SK-N-SH (cell line): Measurements from ENCODE around the gene TUBB2B.

Experiments
- GABPA ChIP-seq: IDR thresholded peaks from 2 replicates; pipeline ENCODE4 v1.4.0; 2012; ENCODE audit warnings: low read depth, mild to moderate bottlenecking
- TF ChIP-seq, protein P1 (sequence below): IDR thresholded peaks from 2 replicates; pipeline ENCODE4 v1.4.0; 2012; ENCODE audit warnings: low read depth

DNA sequence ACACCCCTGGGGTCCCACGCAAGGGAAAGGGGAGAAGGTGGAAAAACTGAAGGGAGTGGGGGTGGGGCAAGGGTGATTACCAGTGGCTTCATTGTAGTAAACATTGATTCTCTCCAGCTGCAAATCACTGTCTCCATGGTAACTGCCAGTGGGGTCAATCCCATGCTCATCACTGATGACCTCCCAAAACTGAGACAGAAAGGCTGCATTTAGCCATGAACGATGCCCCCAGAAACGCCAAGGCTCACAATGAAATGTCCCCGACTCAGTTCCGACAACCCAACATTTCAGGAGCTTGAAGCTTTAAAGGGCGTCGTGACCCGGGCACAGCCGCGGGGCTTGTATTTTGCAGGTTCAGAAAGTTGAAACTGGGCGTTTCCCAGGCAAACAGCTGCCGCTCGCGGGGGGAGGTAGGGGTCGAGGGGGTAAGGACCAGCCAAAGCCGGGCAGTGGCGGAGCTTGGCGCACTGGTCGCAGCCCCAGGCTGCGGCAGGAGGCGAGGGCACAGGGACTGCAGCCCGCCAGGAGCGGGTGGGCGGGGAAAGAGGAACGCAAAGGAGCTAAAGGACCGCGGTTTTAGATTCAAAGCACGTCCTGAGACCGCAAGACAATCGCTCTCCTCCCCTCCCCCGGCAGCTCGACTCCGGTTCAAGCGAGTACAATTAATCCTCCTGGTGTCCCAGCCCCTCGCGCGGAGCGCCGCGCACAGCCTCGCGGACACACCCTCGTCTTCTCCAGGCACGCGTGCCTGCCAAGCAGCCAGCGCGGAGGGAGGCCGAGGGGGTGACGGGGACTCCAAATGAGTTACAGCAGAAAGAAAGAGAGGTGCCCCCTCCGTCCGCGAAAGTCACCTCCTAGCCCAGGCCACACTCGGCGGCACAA lies 731 bp downstream of the TUBB2B start:
- TF ChIP-seq, protein P1, sequence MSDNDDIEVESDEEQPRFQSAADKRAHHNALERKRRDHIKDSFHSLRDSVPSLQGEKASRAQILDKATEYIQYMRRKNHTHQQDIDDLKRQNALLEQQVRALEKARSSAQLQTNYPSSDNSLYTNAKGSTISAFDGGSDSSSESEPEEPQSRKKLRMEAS = peak; percentile 70
- TF ChIP-seq GABPA = no peak
